NCI-H2107 (cell line): ENCODE results near the gene SPRY1.
A peak's percentile ranks its signal among the peaks of the same experiment; 100 is the strongest.

Experiments used
- DNase-seq: peaks from one replicate; lab custom pipeline; 2025; lab: John Stamatoyannopoulos, UW

The SPRY1 gene

DNA sequence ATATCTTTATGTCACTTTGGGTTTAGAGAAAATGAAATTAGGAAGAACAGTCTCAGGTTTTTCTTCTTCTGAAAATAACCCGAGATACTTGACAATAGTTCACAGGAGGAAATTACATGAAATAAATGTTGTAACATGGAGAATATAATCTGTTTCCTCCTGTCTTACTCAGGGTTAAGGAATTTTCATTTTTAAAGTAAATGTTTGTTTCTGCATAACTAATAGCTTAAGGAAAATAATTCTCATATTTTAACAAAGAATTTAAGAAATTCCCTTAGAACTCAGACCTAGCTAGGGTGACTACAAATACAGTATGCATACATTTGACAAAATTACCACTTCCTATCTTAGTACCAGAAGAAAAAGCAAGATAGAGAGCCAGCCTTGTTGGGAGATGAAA, 17.2 kb upstream of the SPRY1 start:
- no peak for DNase-seq

DNA sequence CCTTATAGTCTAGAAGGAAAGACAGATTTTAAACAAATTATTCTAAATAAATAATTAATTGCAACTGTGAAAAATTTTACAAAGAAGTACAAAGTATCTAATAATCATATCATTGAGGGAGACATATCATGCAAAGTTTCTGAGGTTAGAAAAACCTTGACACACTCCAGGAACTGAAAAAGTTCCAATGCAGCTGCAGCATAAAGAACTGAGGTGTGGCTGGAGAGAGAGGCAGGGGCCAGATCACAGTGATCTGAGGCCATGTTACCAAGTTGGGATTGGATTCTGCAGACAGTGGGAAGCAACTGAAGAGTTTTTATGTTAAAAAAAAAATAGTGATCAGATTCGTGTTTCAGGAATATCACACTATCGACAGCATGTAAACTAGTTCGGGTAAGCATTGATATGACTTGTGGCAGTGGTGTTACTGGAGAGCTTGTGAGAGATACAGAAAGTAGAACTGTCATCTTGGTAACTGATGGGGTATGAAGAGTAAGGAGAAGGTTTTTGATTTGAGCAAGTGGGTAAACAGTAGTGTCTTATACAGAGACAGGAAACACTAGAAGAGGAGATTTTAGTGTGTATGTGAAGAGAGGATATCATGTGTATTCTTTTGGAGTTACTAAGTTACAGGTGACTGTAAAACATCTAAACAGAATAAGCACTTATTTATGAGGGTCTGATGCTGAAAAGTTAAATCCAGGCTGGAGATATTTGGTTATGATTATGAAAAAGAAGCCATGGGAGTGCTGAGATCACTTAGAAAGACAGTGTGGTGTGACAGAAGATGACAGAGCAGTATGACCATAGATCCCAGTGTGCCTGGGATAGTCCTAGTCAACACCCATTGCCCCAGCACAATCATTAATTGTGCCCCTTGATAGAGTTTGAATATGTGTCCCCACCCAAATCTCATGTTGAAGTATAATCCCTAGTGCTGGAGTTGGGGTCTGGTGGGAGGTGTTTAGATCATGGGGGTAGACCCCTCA, 15.6 kb upstream of the SPRY1 start:
- no peak for DNase-seq

DNA sequence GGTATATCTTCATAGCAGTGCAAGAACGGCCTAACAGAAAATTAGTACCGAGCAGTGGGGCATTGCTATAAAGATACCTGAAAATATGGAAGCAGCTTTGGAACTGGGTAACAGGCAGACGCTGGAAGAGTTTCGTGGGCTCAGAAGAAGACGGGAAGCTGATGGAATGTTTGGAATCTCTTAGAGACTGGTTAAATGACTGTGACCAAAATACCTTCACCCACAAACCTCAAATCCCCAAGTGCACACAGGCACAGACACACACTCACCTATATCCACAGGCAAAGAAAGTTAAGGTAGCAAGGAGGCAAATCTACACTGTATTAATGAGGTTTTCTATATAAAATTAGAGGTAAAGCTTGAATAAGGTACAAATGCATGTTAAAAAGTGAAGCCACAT, 14.6 kb upstream of the SPRY1 start:
- DNase-seq: no peak

DNA sequence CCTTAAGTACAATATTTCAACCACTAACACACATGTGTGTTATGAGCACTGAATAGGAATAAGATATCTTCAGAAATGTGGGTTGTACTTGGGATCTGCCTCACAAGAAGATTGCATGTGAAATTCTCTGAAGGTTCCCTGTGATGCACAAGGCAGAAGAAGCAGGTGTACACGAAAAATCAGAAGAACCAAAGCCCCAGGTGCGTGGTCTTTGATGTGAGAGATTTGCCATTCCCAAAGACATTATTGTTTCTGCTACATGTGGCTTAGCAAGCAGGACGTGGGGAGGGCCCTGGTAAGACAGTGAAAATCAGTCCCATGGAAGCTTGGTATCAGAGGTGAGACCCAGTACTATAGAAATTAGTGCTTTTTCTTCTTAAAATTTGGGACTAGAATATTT, 13.0 kb upstream of the SPRY1 start:
- DNase-seq: no peak

DNA sequence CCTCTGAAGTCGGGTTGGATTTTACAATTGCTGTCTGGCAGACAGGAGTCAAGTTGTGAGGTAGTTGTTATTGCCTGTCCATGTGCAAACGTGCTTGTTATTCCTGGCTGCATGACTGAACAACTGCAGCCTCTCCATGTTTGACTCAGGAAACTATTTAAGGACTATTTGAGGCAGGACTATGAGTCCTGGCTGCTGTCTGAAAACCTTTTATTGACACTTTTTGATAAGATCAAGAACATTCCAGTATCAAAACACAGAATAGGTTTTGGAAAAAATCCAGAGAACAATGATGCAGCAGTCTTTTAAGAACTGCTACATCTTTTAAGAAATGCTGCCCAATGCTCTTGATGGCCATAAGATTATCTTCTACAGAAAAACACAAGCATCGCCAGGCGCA, 10.0 kb upstream of the SPRY1 start:
- DNase-seq: no peak

DNA sequence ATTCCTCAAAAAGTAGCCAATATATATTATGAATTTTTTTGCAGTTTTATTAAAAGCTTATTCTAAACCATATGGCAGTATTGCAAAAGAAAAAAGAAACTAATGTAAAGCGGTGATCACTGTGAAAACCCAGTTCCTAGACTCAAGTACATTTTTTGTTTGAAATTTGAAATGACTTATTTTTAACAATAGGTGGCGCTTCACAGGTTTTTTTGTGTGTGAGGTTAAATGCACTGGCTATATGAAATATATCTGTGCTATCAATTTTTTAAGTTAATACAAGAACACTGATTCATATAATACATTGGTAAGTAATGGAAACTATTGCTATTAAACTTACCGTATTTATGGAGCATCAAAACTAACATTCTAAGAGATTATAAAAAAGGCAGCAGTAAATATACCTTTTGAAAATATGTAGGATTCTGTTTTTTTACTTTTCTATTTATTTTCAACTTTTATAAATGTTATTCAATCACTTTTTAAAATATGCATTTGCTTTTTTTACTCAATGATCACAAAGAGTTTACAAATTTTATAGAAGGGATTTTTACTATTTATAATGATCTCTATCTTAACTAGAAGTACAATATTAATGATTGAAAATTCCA, 5.6 kb upstream of the SPRY1 start:
- DNase-seq: no peak

DNA sequence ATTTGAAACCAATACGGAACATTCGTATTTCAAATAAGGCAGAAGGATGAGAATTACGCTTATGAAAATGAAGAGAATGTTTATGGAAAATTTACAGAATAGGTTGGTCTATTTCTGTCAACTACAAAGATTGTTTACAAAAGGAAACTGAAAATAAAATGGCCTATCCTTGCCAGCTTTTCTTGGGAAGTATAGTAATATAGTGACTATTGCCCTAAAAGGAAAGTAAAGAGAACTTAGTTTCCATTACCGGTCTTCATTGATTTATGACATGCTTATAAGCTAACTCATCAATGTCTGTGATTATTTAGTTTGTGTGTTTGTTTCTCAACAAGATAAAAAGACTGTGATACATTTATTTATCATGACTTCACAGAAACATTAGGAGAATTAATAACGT, 2.9 kb upstream of the SPRY1 start:
- no peak for DNase-seq

DNA sequence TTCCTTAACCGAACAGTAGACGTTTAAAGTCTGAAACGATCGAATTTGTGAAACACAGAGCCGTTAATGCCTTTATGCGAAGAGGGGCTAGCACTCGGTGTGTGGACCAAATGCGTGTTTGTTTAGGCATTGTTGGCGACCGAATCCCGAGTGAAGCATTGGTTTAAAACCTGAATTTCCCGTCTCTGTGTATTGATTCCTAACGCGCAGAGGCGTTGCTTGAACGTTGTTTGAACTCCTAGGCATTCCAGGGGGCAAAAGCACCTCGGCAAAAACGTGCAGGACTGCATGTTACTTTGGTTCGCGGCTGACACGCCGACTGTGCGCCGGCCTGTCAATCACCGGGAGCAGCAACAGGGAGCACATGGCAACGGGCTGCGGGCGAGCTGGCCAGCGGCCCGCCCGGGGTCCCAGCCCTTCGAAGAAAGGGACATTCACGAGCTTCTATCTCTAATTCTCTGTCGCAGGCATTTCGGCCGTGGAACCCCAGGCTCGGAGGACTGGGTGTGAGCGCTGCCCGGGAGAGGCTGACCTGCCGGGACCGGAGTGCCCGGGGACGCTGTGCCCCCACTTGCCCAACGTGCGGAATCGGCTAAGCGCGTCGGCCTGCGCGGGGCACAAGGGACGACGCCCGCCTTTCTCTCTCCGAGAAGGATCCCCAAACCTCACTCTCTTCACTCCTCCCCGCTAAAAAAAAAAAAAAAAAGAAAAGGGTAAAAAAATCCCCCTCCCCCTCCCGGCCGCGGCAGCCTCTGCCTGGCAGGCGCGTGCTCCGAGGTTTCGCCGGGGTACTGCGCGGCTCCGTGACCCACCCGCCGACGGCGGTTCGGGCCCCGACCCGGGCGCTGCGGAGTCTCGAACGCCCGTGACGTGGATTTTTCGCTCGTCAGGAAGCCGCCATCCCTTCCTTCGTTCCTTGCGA, 810 bp downstream of the SPRY1 start:
- no peak for DNase-seq

DNA sequence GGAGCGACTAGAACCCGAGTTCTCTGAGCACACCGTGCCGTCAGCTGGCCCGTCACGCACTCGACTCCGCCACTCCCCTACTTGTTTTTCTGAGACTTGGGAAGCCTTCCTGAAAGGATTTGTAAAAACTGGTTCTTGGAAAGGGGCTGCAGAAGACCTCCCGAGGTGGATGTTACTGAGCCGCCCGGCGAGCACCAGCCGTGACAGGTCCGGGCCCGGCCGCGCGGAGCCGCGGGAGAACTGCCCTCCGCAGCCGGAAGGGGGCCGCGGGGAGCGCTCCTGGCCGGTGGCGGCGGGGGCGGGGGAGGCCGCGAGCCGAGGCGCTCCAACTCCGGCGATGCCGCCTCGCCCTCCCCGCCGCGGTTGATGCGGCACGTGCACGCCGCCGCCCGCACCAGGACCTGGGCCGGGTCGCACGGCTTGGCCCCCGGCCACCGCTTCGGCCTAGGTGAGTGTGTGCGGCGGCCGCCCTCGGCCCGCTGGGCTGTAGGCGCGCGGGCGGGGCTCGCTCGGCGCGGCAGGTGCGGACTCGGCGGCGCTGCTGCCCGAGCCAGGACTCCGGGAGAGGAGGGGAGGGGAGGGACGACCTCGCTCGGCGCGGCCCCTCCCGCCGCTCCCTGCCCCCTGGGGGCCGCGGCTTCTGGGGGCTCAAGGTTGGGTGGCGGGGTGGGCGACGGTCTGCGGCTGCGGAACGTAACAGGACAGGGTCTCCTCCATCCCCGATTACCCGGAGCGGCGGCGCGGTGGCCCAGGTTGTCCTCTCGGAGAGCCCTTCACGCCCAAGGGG, 1.7 kb downstream of the SPRY1 start:
- peak; percentile 5 for DNase-seq

DNA sequence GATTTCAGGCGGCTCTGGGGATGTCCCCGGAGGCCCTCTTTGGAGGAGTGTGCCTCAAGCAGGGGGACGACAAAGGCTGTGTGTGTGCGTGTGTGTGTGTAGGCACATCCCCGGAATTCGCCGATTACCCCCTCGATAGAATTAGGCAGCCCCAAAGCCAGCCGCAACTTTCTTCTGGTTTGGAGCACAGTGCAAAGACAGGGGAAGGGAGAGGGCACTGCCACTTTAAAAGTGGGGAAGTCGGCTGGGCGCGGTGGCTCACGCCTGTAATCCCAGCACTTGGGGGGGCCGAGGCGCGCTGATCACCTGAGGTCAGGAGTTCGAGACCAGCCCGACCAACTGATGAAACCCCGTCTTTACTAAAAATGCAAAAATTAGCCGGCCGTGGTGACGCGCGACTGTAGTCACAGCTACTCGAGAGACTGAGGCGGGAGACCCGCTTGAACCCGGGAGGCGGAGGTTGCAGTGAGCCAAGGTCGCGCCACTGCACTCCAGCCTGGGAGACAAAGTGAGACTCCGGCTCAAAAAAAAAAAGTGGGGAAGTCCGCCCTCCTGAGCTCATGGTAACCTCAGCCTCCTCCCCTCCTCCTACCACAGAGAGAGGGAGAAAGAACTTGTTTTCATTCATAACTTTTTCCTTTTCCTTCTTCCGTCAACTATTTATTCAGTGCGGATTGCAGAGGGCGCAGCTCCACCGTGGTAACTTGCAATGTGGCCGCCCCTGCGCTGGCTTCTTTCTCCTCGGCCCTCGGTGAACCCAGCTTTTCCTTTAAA, 2.4 kb downstream of the SPRY1 start:
- DNase-seq: no peak

DNA sequence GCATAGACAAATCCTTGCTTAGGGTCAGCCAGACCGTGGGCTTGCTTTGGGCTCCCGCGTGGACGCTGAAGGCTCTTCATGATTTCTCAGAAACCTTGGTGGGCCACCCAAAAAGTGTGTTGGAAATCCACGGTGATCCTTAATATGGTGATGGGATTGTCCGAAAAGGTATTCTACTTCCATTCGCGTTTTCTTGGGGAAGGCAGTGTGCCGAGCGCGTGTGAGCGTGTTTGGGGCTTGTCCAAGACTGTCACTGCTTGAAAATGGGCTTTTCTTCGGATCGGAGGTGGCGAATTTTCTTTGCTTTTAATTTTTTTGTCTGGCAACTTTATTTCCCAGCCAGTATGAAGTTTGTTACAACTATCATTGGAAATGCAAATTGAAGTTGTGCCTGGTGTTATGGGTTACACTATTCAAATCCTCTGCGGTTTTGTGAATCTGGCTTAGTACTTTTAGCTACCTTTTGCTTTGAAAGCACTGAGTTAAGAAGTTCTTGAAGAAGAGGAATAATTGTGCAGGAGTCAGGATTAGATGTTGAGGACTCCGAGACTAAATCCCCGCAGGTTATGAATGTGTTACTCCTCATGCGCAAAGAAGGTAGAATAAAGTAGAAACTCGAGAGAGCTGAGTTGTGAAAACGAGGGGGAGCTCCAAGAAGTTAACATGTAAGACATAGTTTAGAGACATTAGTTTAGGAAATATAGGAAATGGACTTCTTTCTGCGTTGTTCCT, 3.2 kb downstream of the SPRY1 start:
- no peak for DNase-seq

DNA sequence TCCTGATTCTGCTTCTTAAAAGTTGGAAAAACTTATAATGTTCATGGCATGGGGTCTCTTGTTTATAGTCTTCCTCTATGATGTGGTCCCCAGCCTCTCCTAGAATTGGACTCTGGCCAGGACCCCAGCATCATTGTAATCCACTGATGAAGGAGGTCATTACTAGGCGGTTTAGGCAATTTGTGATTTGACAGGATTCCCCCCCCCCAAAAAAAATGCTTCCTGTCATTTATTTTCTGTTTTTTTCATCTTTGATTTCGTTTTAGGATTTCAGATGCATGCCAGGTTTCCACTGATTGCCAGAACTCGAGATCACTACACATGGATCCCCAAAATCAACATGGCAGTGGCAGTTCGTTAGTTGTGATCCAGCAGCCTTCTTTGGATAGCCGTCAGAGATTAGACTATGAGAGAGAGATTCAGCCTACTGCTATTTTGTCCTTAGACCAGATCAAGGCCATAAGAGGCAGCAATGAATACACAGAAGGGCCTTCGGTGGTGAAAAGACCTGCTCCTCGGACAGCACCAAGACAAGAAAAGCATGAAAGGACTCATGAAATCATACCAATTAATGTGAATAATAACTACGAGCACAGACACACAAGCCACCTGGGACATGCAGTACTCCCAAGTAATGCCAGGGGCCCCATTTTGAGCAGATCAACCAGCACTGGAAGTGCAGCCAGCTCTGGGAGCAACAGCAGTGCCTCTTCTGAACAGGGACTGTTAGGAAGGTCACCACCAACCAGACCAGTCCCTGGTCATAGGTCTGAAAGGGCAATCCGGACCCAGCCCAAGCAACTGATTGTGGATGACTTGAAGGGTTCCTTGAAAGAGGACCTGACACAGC, 4.9 kb downstream of the SPRY1 start:
- DNase-seq: no peak

DNA sequence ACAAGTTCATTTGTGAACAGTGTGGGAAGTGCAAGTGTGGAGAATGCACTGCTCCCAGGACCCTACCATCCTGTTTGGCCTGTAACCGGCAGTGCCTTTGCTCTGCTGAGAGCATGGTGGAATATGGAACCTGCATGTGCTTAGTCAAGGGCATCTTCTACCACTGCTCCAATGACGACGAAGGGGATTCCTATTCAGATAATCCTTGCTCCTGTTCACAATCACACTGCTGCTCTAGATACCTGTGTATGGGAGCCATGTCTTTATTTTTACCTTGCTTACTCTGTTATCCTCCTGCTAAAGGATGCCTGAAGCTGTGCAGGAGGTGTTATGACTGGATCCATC, 5.5 kb downstream of the SPRY1 start:
- no peak for DNase-seq

DNA sequence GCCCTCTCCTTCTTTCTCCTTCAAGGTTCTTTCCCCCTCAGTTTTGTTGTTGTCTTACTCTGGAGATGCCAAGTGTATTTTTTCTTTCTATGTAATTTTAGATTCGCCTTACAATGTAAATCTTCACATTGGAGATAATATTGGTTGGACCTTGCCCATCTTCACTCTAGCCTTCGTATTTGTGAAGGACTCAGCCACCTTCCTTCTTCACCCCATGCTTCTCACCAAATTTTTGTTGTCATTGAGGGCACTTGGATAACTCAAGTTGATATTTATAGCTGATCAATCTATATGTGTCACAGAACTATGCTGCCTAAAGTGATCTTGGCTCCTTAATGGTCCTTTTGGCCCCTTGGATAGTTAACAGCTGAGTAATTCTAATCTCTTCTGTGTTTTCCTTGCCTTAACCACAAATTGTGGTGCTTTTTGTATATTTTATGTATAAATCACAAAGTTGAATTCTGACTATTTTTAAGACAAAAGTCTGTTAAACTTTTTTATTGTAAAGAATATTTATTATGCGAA, 6.5 kb downstream of the SPRY1 start:
- DNase-seq: no peak

DNA sequence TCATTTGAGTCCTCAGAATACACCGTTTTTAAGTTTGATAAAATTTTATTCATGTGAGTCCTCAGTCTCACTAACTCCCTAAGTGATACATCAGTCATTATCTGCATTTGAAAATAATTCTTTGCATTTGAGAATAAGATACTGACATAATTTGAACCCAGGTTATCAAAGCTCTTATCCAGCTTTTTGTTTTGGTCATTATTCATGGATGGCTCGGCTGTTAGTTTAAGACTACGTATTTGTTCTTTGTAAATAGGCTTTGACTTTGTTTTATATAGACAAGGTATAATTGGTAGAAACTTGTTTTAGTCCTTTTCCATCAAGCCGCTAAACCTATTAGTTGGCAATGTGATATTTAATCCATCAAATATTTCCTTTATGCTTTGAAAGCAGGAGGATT, 7.9 kb downstream of the SPRY1 start:
- DNase-seq: no peak

DNA sequence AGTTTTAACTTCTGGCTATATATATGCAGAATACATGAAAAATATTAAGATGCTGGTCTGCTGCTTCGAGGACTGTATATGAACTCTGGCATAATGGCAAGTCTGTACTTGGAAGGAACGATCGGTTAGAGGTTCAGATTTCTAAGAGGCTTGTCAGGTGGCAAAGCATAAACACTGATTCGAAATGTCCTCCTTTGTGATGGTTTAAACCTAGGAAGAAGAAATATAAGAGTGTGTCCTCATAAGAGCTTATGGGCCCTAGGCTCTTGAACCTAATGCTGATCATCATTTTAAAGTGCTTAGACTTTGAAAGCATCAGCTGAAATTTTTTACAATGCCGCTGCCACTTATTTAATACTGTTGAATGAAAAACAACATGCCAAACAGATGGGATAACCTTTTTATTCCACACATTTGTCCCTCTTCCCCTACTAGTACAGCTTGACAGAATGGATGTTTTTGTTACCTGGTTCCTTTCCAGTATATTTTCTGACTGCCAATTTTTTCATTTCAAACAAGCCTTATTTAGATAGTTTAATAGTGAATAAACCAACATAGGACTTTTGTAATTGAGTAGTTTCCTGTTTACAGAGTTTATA, 8.8 kb downstream of the SPRY1 start:
- no peak for DNase-seq

DNA sequence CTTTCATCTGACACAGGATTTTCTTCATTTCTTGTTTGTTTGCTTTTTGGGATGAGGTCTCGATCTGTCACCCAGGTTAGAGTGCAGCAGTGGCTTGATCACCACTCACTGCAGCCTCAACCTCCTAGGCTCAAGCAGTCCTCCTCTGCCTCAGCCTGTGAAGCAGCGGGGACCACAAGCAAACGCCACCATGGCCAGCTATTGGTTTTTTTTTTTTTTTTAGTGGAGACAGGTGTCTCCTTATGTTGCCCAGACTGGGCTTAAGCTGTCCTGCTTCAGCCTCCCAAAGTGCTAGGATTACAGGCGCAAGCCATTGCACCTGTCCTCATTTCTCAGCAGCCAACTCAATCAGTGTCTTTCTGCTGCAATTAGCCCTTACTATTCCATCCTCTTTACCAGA, 10.3 kb downstream of the SPRY1 start:
- DNase-seq: no peak

DNA sequence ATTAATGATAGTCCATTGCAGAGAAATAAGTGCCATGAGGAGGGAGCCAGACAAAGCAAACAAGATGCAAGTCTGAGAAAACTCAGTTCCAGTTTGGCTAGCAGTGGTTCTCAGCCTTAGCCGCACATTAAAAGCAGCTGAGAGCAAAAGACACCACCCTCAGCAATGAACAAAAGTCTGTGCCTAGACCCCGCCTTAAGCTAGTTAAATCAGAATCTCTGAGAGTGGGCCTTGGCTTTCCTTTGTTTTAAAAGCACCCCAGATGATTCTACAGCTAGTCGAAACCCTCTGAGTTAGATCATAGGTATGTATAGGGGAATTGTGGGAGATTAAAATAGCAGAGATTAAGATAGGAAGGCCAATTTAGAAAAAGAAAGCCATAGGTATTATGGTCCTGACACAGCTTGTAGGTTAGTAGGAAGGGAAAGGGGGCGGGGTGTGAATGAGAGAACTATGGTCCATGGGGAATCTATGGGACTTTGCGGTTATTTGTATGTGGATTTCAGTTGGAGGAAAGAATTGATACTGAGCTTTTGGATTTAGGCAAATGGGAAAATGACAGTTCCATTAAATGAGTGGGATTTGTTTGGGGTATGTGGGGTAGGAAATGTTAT, 12.0 kb downstream of the SPRY1 start:
- no peak for DNase-seq
